Kidney epithelial cell (primary cell): ENCODE data around the gene INTS13. TPM values are rescaled to one million over a fixed set of nuclear protein-coding genes. Genes with fewer than 3 reads are reported as not detected.

Experiments
- DNase-seq: peaks from one replicate; pipeline ENCODE4 v3.0.0-alpha.2; 2010; ENCODE audit warnings: low read depth
- H3K27me3 ChIP-seq: 2 replicates; pipeline ENCODE4 v1.6.0; 2011; ENCODE audit warnings: low read length; ENCODE audit not compliant: control insufficient read depth, insufficient read depth
- H3K36me3 ChIP-seq: 2 replicates; pipeline ENCODE4 v1.5.1; 2011; ENCODE audit warnings: low read length; ENCODE audit not compliant: control insufficient read depth, insufficient read depth
- H3K4me3 ChIP-seq: 2 replicates; pipeline ENCODE4 v1.5.1; 2011; ENCODE audit warnings: low read depth, mild to moderate bottlenecking, control low read depth, low read length
- total RNA-seq: library from RNA; depleted of rRNA; stranded (reverse); fragments of >200 nt; gene quantifications from 2 replicates; pipeline ENCODE4 v1.2.3, GENCODE V29; 2015
- TF ChIP-seq, protein P1 (sequence below): IDR thresholded peaks from 2 replicates; pipeline ENCODE4 v1.5.1; 2011; ENCODE audit warnings: mild to moderate bottlenecking, moderate library complexity, low read length, control low read depth, inconsistent platforms; ENCODE audit not compliant: insufficient read depth, poor library complexity, severe bottlenecking

INTS13 gene
- total RNA-seq, 1 donor from 2014 or later, result 27.3 TPM

DNA sequence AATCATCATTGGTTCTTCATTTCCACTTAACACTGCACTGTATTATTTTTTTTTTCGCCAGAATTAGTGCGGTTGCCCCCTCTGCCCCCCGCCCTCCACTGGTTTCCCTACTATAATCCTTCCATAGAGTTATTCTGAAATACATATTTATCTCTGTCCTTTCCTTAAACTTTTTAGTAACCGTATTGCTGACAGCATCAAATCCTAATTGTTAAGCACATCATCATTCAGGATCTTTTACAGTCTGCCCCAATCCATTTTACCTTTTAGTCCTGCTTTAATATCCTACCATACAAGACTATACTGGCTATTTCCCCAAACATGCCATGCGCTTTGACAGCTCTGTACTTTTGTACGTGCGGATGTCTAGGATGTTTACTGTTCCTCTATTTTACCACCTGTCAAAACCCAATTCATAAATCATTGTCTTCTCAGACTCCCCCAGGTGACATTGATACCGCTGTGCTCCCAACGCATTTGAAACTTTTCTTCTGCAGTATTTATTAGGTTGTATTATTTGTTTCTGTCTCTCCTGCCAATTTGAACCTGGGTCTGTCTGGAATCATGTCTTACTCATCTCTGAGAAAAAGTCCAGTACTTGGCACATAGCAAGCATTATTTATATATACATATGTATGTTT lies 1.5 kb upstream of the INTS13 start:
- TF ChIP-seq, protein P1, sequence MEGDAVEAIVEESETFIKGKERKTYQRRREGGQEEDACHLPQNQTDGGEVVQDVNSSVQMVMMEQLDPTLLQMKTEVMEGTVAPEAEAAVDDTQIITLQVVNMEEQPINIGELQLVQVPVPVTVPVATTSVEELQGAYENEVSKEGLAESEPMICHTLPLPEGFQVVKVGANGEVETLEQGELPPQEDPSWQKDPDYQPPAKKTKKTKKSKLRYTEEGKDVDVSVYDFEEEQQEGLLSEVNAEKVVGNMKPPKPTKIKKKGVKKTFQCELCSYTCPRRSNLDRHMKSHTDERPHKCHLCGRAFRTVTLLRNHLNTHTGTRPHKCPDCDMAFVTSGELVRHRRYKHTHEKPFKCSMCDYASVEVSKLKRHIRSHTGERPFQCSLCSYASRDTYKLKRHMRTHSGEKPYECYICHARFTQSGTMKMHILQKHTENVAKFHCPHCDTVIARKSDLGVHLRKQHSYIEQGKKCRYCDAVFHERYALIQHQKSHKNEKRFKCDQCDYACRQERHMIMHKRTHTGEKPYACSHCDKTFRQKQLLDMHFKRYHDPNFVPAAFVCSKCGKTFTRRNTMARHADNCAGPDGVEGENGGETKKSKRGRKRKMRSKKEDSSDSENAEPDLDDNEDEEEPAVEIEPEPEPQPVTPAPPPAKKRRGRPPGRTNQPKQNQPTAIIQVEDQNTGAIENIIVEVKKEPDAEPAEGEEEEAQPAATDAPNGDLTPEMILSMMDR, result no peak
- Histone ChIP-seq H3K36me3 (no peaks in the 10 kb centered on the region), H3K27me3 (no peaks in the 10 kb centered on the region), H3K4me3 (peak overlapping the region; percentile 94)
- no peak for DNase-seq

DNA sequence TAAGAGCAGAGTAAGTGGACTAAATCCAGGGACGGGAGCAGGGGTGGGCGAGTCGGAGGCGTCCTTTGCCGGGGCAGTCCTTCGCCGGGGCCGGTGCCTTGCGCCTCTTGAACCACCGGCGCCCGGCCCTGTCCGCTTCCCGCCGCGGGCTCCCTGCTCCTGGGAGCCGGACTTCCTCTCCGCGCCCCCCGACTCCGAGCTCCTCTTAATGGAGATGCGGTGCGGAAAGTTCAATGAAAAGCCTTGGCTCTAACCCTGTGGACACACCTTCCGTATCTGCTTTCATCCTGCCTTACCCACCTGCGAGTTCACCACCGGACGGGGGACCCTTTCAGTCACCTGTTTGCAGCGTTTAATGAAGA lies 901 bp upstream of the INTS13 start:
- H3K27me3 ChIP-seq, result no peaks in the 10 kb centered on the region
- no peak for DNase-seq
- TF ChIP-seq, protein P1, result no peak
- H3K36me3 ChIP-seq, result no peaks in the 10 kb centered on the region
- peak overlapping the region; percentile 94 for H3K4me3 ChIP-seq

DNA sequence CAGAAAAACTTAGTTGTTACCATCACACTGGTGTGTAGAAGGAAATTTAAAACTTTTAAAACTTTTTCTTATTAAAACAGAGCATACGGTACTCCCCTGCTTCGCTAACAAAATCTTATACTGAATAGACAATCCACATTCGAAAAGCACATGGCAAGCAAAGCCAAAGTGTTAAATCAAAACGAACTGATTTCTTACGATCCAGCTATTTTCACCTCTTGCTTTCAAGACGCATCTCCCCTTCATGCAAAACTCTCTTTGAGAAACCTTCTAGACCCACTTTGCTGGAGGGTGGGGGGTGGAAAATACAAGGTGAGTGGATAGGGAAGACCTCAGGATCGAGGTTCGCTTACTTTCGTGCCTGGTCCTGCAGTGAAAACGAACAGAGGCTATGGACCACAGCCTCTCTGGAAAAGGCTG lies 328 bp downstream of the INTS13 start:
- DNase-seq, result no peak
- peak overlapping the region; percentile 94 for H3K4me3 ChIP-seq
- H3K27me3 ChIP-seq, result no peaks in the 10 kb centered on the region
- TF ChIP-seq, protein P1, result no peak
- H3K36me3 ChIP-seq, result no peaks in the 10 kb centered on the region

DNA sequence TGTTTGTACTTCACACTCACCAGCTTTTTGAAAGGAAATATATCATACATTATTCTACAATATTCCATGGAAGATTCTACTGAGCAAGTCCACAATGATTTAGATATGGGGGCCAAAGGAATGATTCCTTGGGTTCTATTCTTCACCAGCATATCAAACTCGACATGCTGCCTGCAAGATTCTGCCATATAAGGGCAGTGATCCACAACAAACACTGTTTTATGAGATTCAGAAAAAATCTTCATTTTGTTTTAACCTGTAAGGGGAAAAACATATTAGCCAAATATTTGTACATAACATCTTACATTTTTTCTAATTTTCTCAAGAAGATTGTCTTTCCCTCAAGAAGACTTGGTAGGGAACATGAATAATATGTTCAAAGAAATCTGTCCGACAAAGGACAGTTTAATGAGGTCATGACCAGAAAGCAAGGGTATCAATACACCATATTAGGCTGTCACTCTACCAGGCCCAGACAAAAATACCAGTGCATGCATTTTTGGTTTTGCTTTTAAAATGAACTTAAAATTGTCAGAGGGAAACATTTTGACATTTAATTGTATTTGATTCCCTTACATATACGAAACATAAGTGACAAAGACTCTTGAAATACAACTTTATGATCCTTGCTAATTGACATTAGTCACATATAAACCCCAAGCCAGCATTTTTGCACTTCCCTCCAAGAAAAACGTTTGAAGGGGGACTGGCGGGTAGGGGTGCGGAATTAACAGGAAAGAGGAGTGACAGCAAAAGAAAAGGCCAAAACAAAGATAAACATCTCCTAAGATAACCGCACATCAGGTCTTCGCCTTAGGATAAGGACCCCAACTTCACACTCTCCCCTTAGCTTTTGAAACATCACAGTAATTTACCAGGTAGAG lies 980 bp downstream of the INTS13 start:
- TF ChIP-seq, protein P1, result no peak
- peak overlapping the region; percentile 94 for H3K4me3 ChIP-seq
- no peak for DNase-seq

DNA sequence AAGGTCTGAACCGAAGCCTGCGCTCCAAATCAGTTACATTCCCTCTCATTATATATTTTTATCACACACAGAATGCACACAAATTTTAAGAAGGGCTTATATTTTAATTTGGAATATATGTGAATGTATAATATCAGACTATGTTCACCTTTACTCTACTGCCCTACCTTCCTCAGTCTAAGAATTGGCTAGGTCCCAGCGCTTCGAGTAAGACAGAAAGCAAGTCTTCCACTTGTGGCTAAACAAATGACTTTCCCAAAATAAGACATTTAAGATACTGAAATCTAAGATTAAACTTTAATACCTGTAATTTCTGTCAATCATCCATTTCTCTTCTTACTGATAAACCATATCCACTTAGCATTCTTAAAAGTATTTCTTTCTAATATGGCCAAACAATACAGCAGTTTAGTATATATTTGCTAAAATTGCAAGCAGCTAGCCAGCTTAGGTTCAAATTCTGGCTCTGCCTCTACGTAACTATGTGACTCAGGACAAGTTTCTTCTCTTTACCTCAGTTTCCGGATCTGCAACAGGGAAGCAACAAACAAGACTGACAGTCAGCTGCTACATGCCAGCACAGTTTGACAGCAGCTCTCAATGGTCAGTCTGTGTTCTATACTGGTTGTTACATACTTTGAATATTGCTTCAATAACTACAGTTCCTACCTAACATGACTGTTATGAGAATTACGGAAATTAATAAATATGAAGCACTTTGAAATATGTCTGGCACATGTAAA lies 2.0 kb downstream of the INTS13 start:
- TF ChIP-seq, protein P1, result no peak
- DNase-seq, result no peak
- Histone ChIP-seq H3K27me3 (no peaks in the 10 kb centered on the region), H3K4me3 (no peak overlapping the region), H3K36me3 (no peaks in the 10 kb centered on the region)

More for the DNA sequence above, 980 bp downstream of the INTS13 start:
- no peaks in the 10 kb centered on the region for H3K27me3 ChIP-seq
- no peaks in the 10 kb centered on the region for H3K36me3 ChIP-seq
